ENCODE measurements around the gene N4BP3. TPM values are rescaled to one million over a fixed set of nuclear protein-coding genes. Genes with fewer than 3 reads are reported as not detected.
"Not testable (repeated sequence)": the region's sequence is repeated elsewhere in the genome, so short reads cannot be mapped to it uniquely, and the experiment has no call there.

Gene N4BP3
- total and polyA plus RNA-seq, 3 experiments from 2014 or later, result 1.7 to 5.3 (median 5.2) TPM

GRCh38 chr5:178076965-178077364, 36.4 kb upstream of the N4BP3 start:
- POLR2A ChIA-PET, result interaction anchor here (0.6 kb wide), 1 partner anchor 68 kb away, joined by 3 read pairs; no protein-coding TSS in a partner anchor
- H3K4me3 Mint-ChIP-seq; H3K4me1 ChIP-seq (ENCODE audit: insufficient read depth, low read length): not testable (repeated sequence)

DNA sequence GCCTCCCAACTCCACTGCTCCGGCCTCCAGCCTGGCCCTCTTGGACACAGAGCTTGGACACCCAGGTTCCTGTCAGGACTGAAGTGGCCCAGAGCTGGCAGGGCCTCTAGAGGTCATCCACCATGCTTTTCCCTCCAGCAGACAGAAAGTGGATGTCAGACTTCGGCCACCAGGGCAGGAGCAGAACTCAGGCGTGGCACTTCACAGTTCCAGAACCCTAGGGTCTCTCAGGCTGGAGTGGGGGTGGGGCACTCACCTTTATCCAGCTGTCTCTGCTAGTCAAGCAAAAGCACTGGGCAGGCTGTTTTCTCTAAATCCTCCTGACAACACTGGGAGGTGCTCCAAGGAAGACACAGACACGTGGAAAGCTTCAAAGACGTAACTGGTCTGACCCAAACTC, 35.6 kb upstream of the N4BP3 start:
- Mint-ChIP-seq H3K4me3 (no peak overlapping the region), H3K4me1 (peaks cover 5 to 6% (median 5%) of the 10 kb centered on the region in 3 donors), H3K27me3 (peaks cover 6 to 13% of the 10 kb centered on the region in 2 donors), H3K9me3 (no peaks in the 10 kb centered on the region), H3K27ac (no peak overlapping the region), H3K36me3 (no peaks in the 10 kb centered on the region)
- no peaks in the 10 kb centered on the region for H3K9me3 ChIP-seq (ENCODE audit: low read length)
- no peak overlapping the region for H3K27ac ChIP-seq (ENCODE audit: low read depth, low read length)
- no peaks in the 10 kb centered on the region for H3K36me3 ChIP-seq (ENCODE audit: insufficient read depth, low read length)
- no peaks in the 10 kb centered on the region for H3K4me1 ChIP-seq (ENCODE audit: insufficient read depth, low read length)
- POLR2A ChIA-PET, result no interaction called here
- CTCF ChIA-PET, result interaction anchor here (0.7 to 8.1 kb wide), 13 partner anchors 9 to 85 kb away, joined by 3 to 172 read pairs (median 11); partner anchors contain the start of gene RMND5B
- no peak overlapping the region for H3K4me3 ChIP-seq (ENCODE audit: low read length)
- DNase-seq, result no peak
- no peaks in the 10 kb centered on the region for H3K27me3 ChIP-seq (ENCODE audit: insufficient read depth, low read length, poor library complexity, severe bottlenecking)

More at GRCh38 chr5:178076965-178077364, 36.4 kb upstream of the N4BP3 start:
- not testable (repeated sequence) for H3K4me3 ChIP-seq (ENCODE audit: low read length); H3K27me3 ChIP-seq (ENCODE audit: insufficient read depth, low read length, poor library complexity, severe bottlenecking); H3K27ac Mint-ChIP-seq; H3K27ac ChIP-seq (ENCODE audit: low read depth, low read length); H3K4me1 Mint-ChIP-seq; H3K36me3 Mint-ChIP-seq; H3K9me3 ChIP-seq (ENCODE audit: low read length); H3K9me3 Mint-ChIP-seq; DNase-seq; H3K36me3 ChIP-seq (ENCODE audit: insufficient read depth, low read length)
- CTCF ChIA-PET, result interaction anchor here (0.7 to 8.1 kb wide), 17 partner anchors 9 to 89 kb away, joined by 3 to 172 read pairs (median 6); partner anchors contain the start of genes NHP2 and RMND5B
- peaks cover 6 to 13% of the 10 kb centered on the region in 2 donors for H3K27me3 Mint-ChIP-seq

DNA sequence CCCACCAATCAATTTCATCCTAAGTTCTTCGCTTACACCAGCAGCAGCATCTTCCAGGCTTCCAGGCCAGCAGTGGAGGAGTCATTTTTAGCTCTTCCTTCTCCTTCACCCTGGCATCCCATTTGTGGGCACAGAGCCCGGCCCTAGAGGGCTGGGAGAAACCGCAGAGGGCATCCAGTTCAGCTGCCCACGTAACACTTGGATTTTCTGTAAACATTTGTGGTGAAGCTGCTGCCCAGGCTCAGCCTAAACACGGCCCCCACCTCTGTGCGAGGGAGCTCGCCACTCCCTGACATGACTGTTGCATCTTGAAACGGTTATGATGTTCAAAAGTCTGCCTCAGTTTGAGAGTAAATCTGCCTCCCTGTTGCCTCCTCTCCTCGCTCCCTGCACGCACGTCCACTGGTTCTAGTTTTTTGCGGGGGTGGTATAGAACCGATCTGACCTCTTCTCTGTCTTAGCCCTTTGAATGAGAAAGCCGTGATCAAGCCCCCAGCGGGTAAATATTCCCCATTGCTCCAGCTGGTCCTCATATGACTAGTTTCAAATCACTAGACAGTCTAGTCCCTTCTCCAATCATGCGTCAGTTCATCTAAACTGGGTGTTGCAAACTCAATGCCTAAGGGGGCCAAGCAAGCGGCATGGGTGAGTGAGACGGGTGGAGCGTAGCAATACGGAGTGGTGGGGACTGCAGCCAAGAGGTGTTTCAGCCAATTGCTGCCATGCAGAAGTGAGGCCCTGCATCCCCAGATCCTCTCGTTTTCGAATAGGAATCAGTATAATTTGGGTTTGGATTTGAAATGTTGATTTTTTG, 34.9 kb upstream of the N4BP3 start:
- peaks cover 8 to 13% of the 10 kb centered on the region in 2 donors for H3K27me3 Mint-ChIP-seq
- H3K9me3 Mint-ChIP-seq, result no peaks in the 10 kb centered on the region
- H3K4me1 ChIP-seq (ENCODE audit: insufficient read depth, low read length), result no peaks in the 10 kb centered on the region
- no peaks in the 10 kb centered on the region for H3K36me3 Mint-ChIP-seq
- CTCF ChIA-PET, result interaction anchor here (0.9 to 8.1 kb wide), 9 partner anchors 10 to 84 kb away, joined by 3 to 172 read pairs (median 5); partner anchors contain the start of gene RMND5B
- H3K27ac ChIP-seq (ENCODE audit: low read depth, low read length), result no peak overlapping the region
- H3K4me1 Mint-ChIP-seq, result peaks cover 5 to 6% (median 5%) of the 10 kb centered on the region in 3 donors
- no peaks in the 10 kb centered on the region for H3K36me3 ChIP-seq (ENCODE audit: insufficient read depth, low read length)
- H3K4me3 ChIP-seq (ENCODE audit: low read length), result no peak overlapping the region
- no peak overlapping the region for H3K27ac Mint-ChIP-seq
- DNase-seq, result no peak
- H3K9me3 ChIP-seq (ENCODE audit: low read length), result no peaks in the 10 kb centered on the region
- H3K4me3 Mint-ChIP-seq, result no peak overlapping the region
- no peaks in the 10 kb centered on the region for H3K27me3 ChIP-seq (ENCODE audit: insufficient read depth, low read length, poor library complexity, severe bottlenecking)
- POLR2A ChIA-PET, result no interaction called here

DNA sequence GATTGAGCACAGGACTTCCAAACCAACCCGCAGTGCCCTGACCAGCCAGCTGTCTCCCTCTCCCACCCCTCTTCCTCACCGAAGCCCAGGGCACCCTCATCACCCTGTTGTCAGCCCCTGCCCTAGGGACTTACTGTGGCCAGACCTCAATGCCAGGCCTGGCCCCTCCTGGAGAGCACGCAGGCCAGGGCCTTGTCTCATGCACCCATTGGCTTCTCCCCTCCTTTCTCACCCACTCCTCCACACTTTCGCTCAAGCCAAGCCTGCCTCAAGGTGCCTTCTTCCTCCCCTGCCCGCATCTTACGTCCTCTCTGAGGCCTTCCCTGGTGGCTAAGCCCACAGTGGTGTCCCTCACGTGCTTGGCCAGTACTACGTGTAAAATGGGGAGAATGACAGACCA, 33.3 kb upstream of the N4BP3 start:
- Histone ChIP-seq H3K27me3 (ENCODE audit: insufficient read depth, low read length, poor library complexity, severe bottlenecking) (no peaks in the 10 kb centered on the region), H3K36me3 (ENCODE audit: insufficient read depth, low read length) (no peaks in the 10 kb centered on the region), H3K9me3 (ENCODE audit: low read length) (no peaks in the 10 kb centered on the region), H3K4me1 (ENCODE audit: insufficient read depth, low read length) (no peaks in the 10 kb centered on the region), H3K27ac (ENCODE audit: low read depth, low read length) (no peak overlapping the region), H3K4me3 (ENCODE audit: low read length) (no peak overlapping the region)
- H3K4me3 Mint-ChIP-seq, result no peak overlapping the region
- peaks cover 5 to 6% (median 5%) of the 10 kb centered on the region in 3 donors for H3K4me1 Mint-ChIP-seq
- peaks cover 6 to 13% of the 10 kb centered on the region in 2 donors for H3K27me3 Mint-ChIP-seq
- DNase-seq, result no peak
- no peaks in the 10 kb centered on the region for H3K36me3 Mint-ChIP-seq
- ChIA-PET POLR2A (no interaction called here), CTCF (interaction anchor here (1.2 to 8.1 kb wide), 2 partner anchors 38 to 66 kb away, joined by 3 to 172 read pairs; no protein-coding TSS in a partner anchor)
- H3K9me3 Mint-ChIP-seq, result no peaks in the 10 kb centered on the region
- peak overlapping the region in 1 of 8 donors; percentile 59 for H3K27ac Mint-ChIP-seq

- H3K9me3 Mint-ChIP-seq, result no peaks in the 10 kb centered on the region
Measured at GRCh38 chr5:178080618-178081410, 32.5 kb upstream of the N4BP3 start.

DNA sequence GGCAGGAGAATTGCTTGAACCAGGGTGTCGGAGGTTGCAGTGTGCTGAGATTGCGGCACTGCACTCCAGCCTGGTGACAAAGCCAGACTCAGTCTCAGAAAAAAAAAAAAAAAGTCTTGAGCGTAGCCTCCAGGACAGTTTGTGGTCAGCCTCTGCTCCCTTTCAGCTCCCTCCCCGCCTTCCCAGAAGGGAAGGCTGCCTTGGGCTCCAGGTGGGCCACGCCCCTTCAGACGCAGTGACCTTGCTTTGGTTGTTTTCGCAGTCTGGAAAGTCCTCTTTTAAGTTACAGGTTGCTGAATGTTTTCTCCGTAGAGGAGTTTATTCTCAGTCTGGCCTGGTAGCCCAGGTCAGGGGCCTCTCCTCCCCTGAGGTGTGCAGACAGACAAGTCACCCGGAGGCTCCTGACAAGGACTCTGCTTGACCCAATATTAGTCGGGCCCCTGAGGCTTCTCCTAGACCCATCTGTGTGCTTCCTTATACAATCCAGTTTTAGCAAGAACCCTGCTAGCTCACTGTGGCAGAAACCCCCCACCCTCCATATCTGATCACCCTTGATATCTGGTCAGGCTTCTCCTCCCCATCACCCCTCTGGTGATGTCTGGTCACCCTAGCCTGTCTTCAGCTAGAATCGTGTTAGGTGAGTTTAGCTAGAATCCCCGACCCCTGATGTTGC, 31.6 kb upstream of the N4BP3 start:
- Mint-ChIP-seq H3K27me3 (peaks cover 3 to 13% of the 10 kb centered on the region in 2 donors), H3K4me1 (no peaks in the 10 kb centered on the region), H3K27ac (peak overlapping the region in 1 of 8 donors; percentile 26), H3K36me3 (no peaks in the 10 kb centered on the region), H3K9me3 (no peaks in the 10 kb centered on the region), H3K4me3 (no peak overlapping the region)
- no peaks in the 10 kb centered on the region for H3K27me3 ChIP-seq (ENCODE audit: insufficient read depth, low read length, poor library complexity, severe bottlenecking)
- H3K36me3 ChIP-seq (ENCODE audit: insufficient read depth, low read length), result no peaks in the 10 kb centered on the region
- H3K4me3 ChIP-seq (ENCODE audit: low read length), result no peak overlapping the region
- ChIA-PET POLR2A (no interaction called here), CTCF (interaction anchor here (1.1 to 1.2 kb wide), 2 partner anchors 12 to 81 kb away, joined by 3 read pairs; no protein-coding TSS in a partner anchor)
- no peaks in the 10 kb centered on the region for H3K4me1 ChIP-seq (ENCODE audit: insufficient read depth, low read length)
- H3K27ac ChIP-seq (ENCODE audit: low read depth, low read length), result no peak overlapping the region
- H3K9me3 ChIP-seq (ENCODE audit: low read length), result no peaks in the 10 kb centered on the region
- no peak for DNase-seq

More at GRCh38 chr5:178080618-178081410, 32.5 kb upstream of the N4BP3 start:
- no peak for DNase-seq
- H3K4me3 ChIP-seq (ENCODE audit: low read length), result no peak overlapping the region
- H3K36me3 Mint-ChIP-seq, result no peaks in the 10 kb centered on the region
- no peak overlapping the region for H3K27ac Mint-ChIP-seq
- H3K27ac ChIP-seq (ENCODE audit: low read depth, low read length), result no peak overlapping the region
- POLR2A ChIA-PET, result no interaction called here
- H3K4me1 ChIP-seq (ENCODE audit: insufficient read depth, low read length), result no peaks in the 10 kb centered on the region
- H3K4me1 Mint-ChIP-seq, result peaks cover 5% of the 10 kb centered on the region in 3 donors
- H3K36me3 ChIP-seq (ENCODE audit: insufficient read depth, low read length), result no peaks in the 10 kb centered on the region
- H3K27me3 Mint-ChIP-seq, result peaks cover 3 to 13% of the 10 kb centered on the region in 2 donors
- no peaks in the 10 kb centered on the region for H3K27me3 ChIP-seq (ENCODE audit: insufficient read depth, low read length, poor library complexity, severe bottlenecking)
- H3K4me3 Mint-ChIP-seq, result no peak overlapping the region
- CTCF ChIA-PET, result interaction anchor here (1.1 to 8.1 kb wide), 2 partner anchors 13 to 65 kb away, joined by 3 to 172 read pairs; no protein-coding TSS in a partner anchor
- no peaks in the 10 kb centered on the region for H3K9me3 ChIP-seq (ENCODE audit: low read length)

- Mint-ChIP-seq H3K27ac (no peak overlapping the region), H3K27me3 (peaks cover 9 to 20% of the 10 kb centered on the region in 2 donors), H3K36me3 (no peaks in the 10 kb centered on the region), H3K4me3 (no peak overlapping the region), H3K9me3 (no peaks in the 10 kb centered on the region), H3K4me1 (no peaks in the 10 kb centered on the region)
- H3K27ac ChIP-seq (ENCODE audit: low read depth, low read length), result no peak overlapping the region
- no peaks in the 10 kb centered on the region for H3K9me3 ChIP-seq (ENCODE audit: low read length)
- H3K4me3 ChIP-seq (ENCODE audit: low read length), result no peak overlapping the region
- CTCF ChIA-PET, result no interaction called here
- POLR2A ChIA-PET, result no interaction called here
- DNase-seq, result no peak
- H3K27me3 ChIP-seq (ENCODE audit: insufficient read depth, low read length, poor library complexity, severe bottlenecking), result no peaks in the 10 kb centered on the region
- no peaks in the 10 kb centered on the region for H3K36me3 ChIP-seq (ENCODE audit: insufficient read depth, low read length)
- H3K4me1 ChIP-seq (ENCODE audit: insufficient read depth, low read length), result no peaks in the 10 kb centered on the region
Measured at GRCh38 chr5:178083922-178084321, 29.4 kb upstream of the N4BP3 start.

Data from CD8-positive, alpha-beta memory T cell (primary cell).